Neural cell (in vitro differentiated cells): ENCODE measurements around the gene TRMU. TPM values are rescaled to one million over a fixed set of nuclear protein-coding genes. Genes with fewer than 3 reads are reported as not detected.
"Not testable (repeated sequence)": the region's sequence is repeated elsewhere in the genome, so short reads cannot be mapped to it uniquely, and the experiment has no call there.

Experiments used
- H2AFZ ChIP-seq: fragments of 200-600, 300-800 bp; sonication (generic), shearing (Covaris generic); 2 replicates; pipeline ENCODE4 v1.6.0; 2014; ENCODE audit warnings: low read depth, mild to moderate bottlenecking, antibody characterized with exemption, low read length, moderate library complexity
- H3F3A ChIP-seq: fragments of 200-600 bp; shearing (Covaris generic); 2 replicates; pipeline ENCODE4 v1.6.1; 2016; ENCODE audit warnings: mild to moderate bottlenecking, moderate library complexity, mixed read lengths, antibody characterized with exemption, low read length; ENCODE audit not compliant: insufficient read depth, poor library complexity, severe bottlenecking
- H3K27ac ChIP-seq: fragments of 200-600, 300-800 bp; sonication (generic), shearing (Covaris generic); 2 replicates; pipeline ENCODE4 v1.5.1; 2014; ENCODE audit warnings: mild to moderate bottlenecking, low read length, moderate library complexity
- H3K27me3 ChIP-seq: fragments of 300-800, 200-600 bp; sonication (generic), shearing (Covaris generic); 2 replicates; pipeline ENCODE4 v1.6.0; 2014; ENCODE audit warnings: mild to moderate bottlenecking, low read depth, low read length, moderate library complexity; ENCODE audit not compliant: insufficient read depth
- H3K36me3 ChIP-seq: fragments of 300-800, 200-600 bp; sonication (generic), shearing (Covaris generic); 2 replicates; pipeline ENCODE4 v1.5.1; 2014; ENCODE audit warnings: mild to moderate bottlenecking, antibody characterized with exemption, low read length, moderate library complexity; ENCODE audit not compliant: insufficient read depth
- H3K4me2 ChIP-seq: fragments of 300-800, 200-600 bp; sonication (generic), shearing (Covaris generic); 2 replicates; pipeline ENCODE4 v1.6.0; 2014; ENCODE audit warnings: mild to moderate bottlenecking, low read length
- H3K4me3 ChIP-seq: fragments of 300-800, 200-600 bp; sonication (generic), shearing (Covaris generic); 2 replicates; pipeline ENCODE4 v1.5.1; 2014; ENCODE audit warnings: mild to moderate bottlenecking, low read length, moderate library complexity
- H3K79me2 ChIP-seq: fragments of 200-600 bp; shearing (Covaris generic); replicated peaks from 2 replicates; pipeline ENCODE4 v1.6.0; 2014; ENCODE audit warnings: mild to moderate bottlenecking, low read length, moderate library complexity; ENCODE audit not compliant: insufficient read depth
- H3K9ac ChIP-seq: fragments of 300-800, 200-600 bp; sonication (generic), shearing (Covaris generic); 2 replicates; pipeline ENCODE4 v1.6.1; 2016; ENCODE audit warnings: mild to moderate bottlenecking, low read length, mixed read lengths
- H3K9me2 ChIP-seq: fragments of 200-600 bp; shearing (Covaris generic); 2 replicates; pipeline ENCODE4 v1.6.1; 2016; ENCODE audit warnings: mild to moderate bottlenecking, low read length, mixed read lengths; ENCODE audit not compliant: insufficient read depth
- H3K9me3 ChIP-seq: fragments of 200-600, 300-800 bp; sonication (generic), shearing (Covaris generic); 2 replicates; pipeline ENCODE4 v1.6.1; 2016; ENCODE audit warnings: mild to moderate bottlenecking, mixed run types, low read length, moderate library complexity, mixed read lengths
- H4K20me1 ChIP-seq: fragments of 200-600 bp; shearing (Covaris generic); 2 replicates; pipeline ENCODE4 v1.6.1; 2016; ENCODE audit warnings: mild to moderate bottlenecking, mixed run types; ENCODE audit not compliant: insufficient read depth
- EP300 ChIP-seq: fragments of 450-650 bp; conservative IDR thresholded peaks from 2 replicates; pipeline ENCODE4 v1.6.1; 2014; ENCODE audit warnings: antibody characterized with exemption, mild to moderate bottlenecking, moderate library complexity; ENCODE audit not compliant: poor library complexity, severe bottlenecking
- EZH2 ChIP-seq: fragments of 200-600, 300-800 bp; shearing (Covaris generic), sonication (generic); IDR thresholded peaks from 2 replicates; pipeline ENCODE4 v1.6.1; 2014; ENCODE audit warnings: antibody characterized with exemption, low read length, borderline replicate concordance, mild to moderate bottlenecking; ENCODE audit not compliant: insufficient read depth, poor library complexity, severe bottlenecking
- MXI1 ChIP-seq: fragments of 450-650 bp; conservative IDR thresholded peaks from 2 replicates; pipeline ENCODE4 v1.6.1; 2014; ENCODE audit warnings: antibody characterized with exemption, mild to moderate bottlenecking; ENCODE audit not compliant: poor library complexity, severe bottlenecking
- POLR2AphosphoS5 ChIP-seq: IDR thresholded peaks from 2 replicates; pipeline ENCODE4 v1.6.1; 2012
- RAD21 ChIP-seq: fragments of 450-650 bp; conservative IDR thresholded peaks from 2 replicates; pipeline ENCODE4 v1.6.1; 2014; ENCODE audit warnings: antibody characterized with exemption, mild to moderate bottlenecking, moderate library complexity
- SMC3 ChIP-seq: fragments of 450-650 bp; conservative IDR thresholded peaks from 2 replicates; pipeline ENCODE4 v1.6.1; 2014; ENCODE audit warnings: antibody characterized with exemption, mild to moderate bottlenecking, moderate library complexity; ENCODE audit not compliant: poor library complexity
- TAF1 ChIP-seq: IDR thresholded peaks from 2 replicates; pipeline ENCODE4 v1.6.1; 2012; ENCODE audit warnings: low read depth
- polyA plus RNA-seq: library from polyadenylated mRNA; depleted of rRNA; stranded (reverse); fragments of >200 nt; gene quantifications from 2 replicates; pipeline ENCODE4 v1.2.3, GENCODE V29; 2014
- TF ChIP-seq, protein P1 (sequence below): IDR thresholded peaks from 2 replicates; pipeline ENCODE4 v1.6.1; 2012; ENCODE audit warnings: borderline replicate concordance
- TF ChIP-seq, protein P2 (sequence below): fragments of 450-650 bp; IDR thresholded peaks from 2 replicates; pipeline ENCODE4 v1.5.1; 2014; ENCODE audit warnings: antibody characterized with exemption, mild to moderate bottlenecking, moderate library complexity; ENCODE audit not compliant: poor library complexity, severe bottlenecking

Gene TRMU
- polyA plus RNA-seq, 1 donor from 2014 or later, result 72.9 TPM

- Histone ChIP-seq H3K9ac (no peak overlapping the region), H2AFZ (no peak overlapping the region), H4K20me1 (no peaks in the 10 kb centered on the region), H3K4me3 (no peak overlapping the region), H3K9me2 (no peaks in the 10 kb centered on the region), H3K4me2 (no peak overlapping the region), H3K9me3 (no peaks in the 10 kb centered on the region), H3K27ac (no peak overlapping the region), H3K79me2 (no peaks in the 10 kb centered on the region), H3K27me3 (no peaks in the 10 kb centered on the region), H3K36me3 (no peaks in the 10 kb centered on the region), H3F3A (no peaks in the 10 kb centered on the region)
- TF ChIP-seq EP300, result no peak
- no peak for TF ChIP-seq EZH2
- TF ChIP-seq SMC3, result no peak
- TF ChIP-seq, protein P1, sequence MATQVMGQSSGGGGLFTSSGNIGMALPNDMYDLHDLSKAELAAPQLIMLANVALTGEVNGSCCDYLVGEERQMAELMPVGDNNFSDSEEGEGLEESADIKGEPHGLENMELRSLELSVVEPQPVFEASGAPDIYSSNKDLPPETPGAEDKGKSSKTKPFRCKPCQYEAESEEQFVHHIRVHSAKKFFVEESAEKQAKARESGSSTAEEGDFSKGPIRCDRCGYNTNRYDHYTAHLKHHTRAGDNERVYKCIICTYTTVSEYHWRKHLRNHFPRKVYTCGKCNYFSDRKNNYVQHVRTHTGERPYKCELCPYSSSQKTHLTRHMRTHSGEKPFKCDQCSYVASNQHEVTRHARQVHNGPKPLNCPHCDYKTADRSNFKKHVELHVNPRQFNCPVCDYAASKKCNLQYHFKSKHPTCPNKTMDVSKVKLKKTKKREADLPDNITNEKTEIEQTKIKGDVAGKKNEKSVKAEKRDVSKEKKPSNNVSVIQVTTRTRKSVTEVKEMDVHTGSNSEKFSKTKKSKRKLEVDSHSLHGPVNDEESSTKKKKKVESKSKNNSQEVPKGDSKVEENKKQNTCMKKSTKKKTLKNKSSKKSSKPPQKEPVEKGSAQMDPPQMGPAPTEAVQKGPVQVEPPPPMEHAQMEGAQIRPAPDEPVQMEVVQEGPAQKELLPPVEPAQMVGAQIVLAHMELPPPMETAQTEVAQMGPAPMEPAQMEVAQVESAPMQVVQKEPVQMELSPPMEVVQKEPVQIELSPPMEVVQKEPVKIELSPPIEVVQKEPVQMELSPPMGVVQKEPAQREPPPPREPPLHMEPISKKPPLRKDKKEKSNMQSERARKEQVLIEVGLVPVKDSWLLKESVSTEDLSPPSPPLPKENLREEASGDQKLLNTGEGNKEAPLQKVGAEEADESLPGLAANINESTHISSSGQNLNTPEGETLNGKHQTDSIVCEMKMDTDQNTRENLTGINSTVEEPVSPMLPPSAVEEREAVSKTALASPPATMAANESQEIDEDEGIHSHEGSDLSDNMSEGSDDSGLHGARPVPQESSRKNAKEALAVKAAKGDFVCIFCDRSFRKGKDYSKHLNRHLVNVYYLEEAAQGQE, result no peak
- no peak for TF ChIP-seq RAD21
- TF ChIP-seq MXI1, result no peak
- no peak for TF ChIP-seq POLR2AphosphoS5
- TF ChIP-seq TAF1, result no peak
Measured at GRCh38 chr22:46309526-46310085, 25.9 kb upstream of the TRMU start.

DNA sequence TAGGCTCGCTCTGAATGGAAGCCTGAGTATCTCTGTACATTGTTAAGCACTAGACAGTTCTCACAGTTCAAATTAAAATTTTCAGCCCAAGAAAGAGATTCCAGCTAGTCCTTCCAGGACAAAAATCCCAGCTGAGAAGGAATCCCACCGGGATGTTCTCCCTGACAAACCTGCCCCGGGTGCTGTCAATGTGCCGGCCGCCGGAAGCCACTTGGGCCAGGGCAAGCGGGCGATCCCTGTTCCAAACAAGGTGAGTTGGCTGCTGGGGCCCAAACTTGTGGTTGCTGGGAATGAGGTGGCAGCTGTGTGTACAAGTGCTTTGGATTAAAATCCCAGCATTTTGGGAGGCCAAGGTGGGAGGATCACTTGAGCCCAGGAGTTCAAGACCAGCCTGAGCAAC is 23.5 kb upstream of the TRMU start:
- no peak overlapping the region for H3K27ac ChIP-seq
- H3K27me3 ChIP-seq, result no peaks in the 10 kb centered on the region
- H3K9me2 ChIP-seq, result no peaks in the 10 kb centered on the region
- H2AFZ ChIP-seq, result no peak overlapping the region
- H4K20me1 ChIP-seq, result no peaks in the 10 kb centered on the region
- no peak overlapping the region for H3K4me3 ChIP-seq
- no peaks in the 10 kb centered on the region for H3K9me3 ChIP-seq
- H3K9ac ChIP-seq, result no peak overlapping the region
- no peak overlapping the region for H3K4me2 ChIP-seq
- TF ChIP-seq POLR2AphosphoS5 (no peak), EP300 (no peak), TAF1 (no peak), MXI1 (no peak), SMC3 (no peak), EZH2 (no peak), RAD21 (no peak)
- TF ChIP-seq, protein P2, sequence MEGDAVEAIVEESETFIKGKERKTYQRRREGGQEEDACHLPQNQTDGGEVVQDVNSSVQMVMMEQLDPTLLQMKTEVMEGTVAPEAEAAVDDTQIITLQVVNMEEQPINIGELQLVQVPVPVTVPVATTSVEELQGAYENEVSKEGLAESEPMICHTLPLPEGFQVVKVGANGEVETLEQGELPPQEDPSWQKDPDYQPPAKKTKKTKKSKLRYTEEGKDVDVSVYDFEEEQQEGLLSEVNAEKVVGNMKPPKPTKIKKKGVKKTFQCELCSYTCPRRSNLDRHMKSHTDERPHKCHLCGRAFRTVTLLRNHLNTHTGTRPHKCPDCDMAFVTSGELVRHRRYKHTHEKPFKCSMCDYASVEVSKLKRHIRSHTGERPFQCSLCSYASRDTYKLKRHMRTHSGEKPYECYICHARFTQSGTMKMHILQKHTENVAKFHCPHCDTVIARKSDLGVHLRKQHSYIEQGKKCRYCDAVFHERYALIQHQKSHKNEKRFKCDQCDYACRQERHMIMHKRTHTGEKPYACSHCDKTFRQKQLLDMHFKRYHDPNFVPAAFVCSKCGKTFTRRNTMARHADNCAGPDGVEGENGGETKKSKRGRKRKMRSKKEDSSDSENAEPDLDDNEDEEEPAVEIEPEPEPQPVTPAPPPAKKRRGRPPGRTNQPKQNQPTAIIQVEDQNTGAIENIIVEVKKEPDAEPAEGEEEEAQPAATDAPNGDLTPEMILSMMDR, result no peak
- TF ChIP-seq, protein P1, result no peak
- H3K79me2 ChIP-seq, result no peaks in the 10 kb centered on the region
- H3K36me3 ChIP-seq, result no peaks in the 10 kb centered on the region
- H3F3A ChIP-seq, result no peaks in the 10 kb centered on the region

DNA sequence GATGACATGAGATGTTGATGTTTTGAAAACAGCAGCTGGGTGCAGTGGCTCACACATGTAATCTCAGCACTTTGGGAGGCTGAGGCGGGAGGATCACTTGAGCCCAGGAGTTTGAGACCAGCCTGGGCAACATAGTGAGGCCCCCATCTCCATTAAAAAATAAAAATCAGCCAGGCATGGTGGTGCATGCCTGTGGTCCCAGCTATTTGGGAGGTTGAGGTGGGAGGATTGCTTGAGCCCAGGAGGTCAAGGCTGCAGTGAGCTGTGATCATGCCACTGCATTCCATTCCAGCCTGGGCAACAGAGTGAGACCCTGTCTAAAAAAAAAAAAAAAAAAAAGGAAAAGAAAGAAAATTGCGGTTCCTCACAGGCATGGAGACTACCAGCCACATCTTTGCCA is 22.7 kb upstream of the TRMU start:
- H4K20me1 ChIP-seq, H3K79me2 ChIP-seq, H3K9ac ChIP-seq, H3K9me3 ChIP-seq, H3F3A ChIP-seq, H3K4me2 ChIP-seq, H3K27me3 ChIP-seq, H3K4me3 ChIP-seq, H3K9me2 ChIP-seq, H3K36me3 ChIP-seq, H3K27ac ChIP-seq, H2AFZ ChIP-seq: not testable (repeated sequence)
